Endothelial cell of umbilical vein (primary cell): Measurements from ENCODE around the gene CDT1. TPM values are rescaled to one million over a fixed set of nuclear protein-coding genes. Genes with fewer than 3 reads are reported as not detected.
A peak's percentile ranks its signal among the peaks of the same experiment; 100 is the strongest.

ENCODE experiments used
- Bru-seq: library from RNA; stranded (reverse); fragments of 400-500 nt; gene quantifications from one replicate; lab custom pipeline; 2021; lab: Mats Ljungman, UMichigan
- BruChase-seq, 2 experiments: library from RNA; stranded (reverse); fragments of 400-500 nt; gene quantifications; one replicate each; lab custom pipeline; 2021; lab: Mats Ljungman, UMichigan
- BruUV-seq: library from RNA; stranded (reverse); fragments of 400-500 nt; replicated peaks from 2 replicates; lab custom pipeline; 2021; lab: Mats Ljungman, UMichigan
- CTCF ChIA-PET: fragments of 300-600, 350-600 bp; sonication (Branson Sonifier 250); formaldehyde crosslinking; loops from one replicate; lab custom pipeline; 2021; ENCODE audit warnings: antibody characterized with exemption, inconsistent platforms; lab: Charles Lee
- POLR2A ChIA-PET: fragments of 300-600, 350-600 bp; sonication (Branson Sonifier 250); formaldehyde crosslinking; loops from one replicate; lab custom pipeline; 2021; ENCODE audit warnings: antibody characterized with exemption, inconsistent platforms; lab: Charles Lee
- DNase-seq: peaks from one replicate; pipeline ENCODE4 v3.0.0-alpha.2; 2011; ENCODE audit warnings: low read depth, low spot score
- FAIRE-seq: peaks from 2 replicates; lab custom pipeline; 2011; peaks lifted over from hg19 to GRCh38; lab: Jason Lieb, UNC
- H2AFZ ChIP-seq: 2 replicates; pipeline ENCODE4 v1.6.0; 2012; ENCODE audit warnings: low read depth, low read length, control low read depth, inconsistent platforms
- H3K27ac ChIP-seq: 2 replicates; pipeline ENCODE4 v1.5.1; 2011; ENCODE audit warnings: low read depth, mild to moderate bottlenecking, control low read depth, low read length, moderate library complexity; ENCODE audit not compliant: insufficient read depth
- H3K27me3 ChIP-seq, 2 experiments: 2 replicates each; pipeline versions ENCODE4 v1.6.0 to v1.6.1; 2011; ENCODE audit warnings: low read length in 2 of 2, mixed read lengths in 1 of 2; ENCODE audit not compliant: control insufficient read depth in 2 of 2, insufficient read depth in 2 of 2
- H3K36me3 ChIP-seq, 2 experiments: 2 replicates in 1 of 2; 3 replicates in 1 of 2; pipeline ENCODE4 v1.5.1; 2011; ENCODE audit warnings: low read length in 2 of 2, mild to moderate bottlenecking in 1 of 2, moderate library complexity in 1 of 2; ENCODE audit not compliant: control insufficient read depth in 2 of 2, insufficient read depth in 2 of 2; ENCODE audit errors: extremely low read depth in 1 of 2
- H3K4me1 ChIP-seq: 3 replicates; pipeline ENCODE4 v1.5.1; 2011; ENCODE audit warnings: mild to moderate bottlenecking, low read length; ENCODE audit not compliant: control insufficient read depth, insufficient read depth; ENCODE audit errors: extremely low read depth
- H3K4me2 ChIP-seq: 2 replicates; pipeline ENCODE4 v1.6.1; 2011; ENCODE audit warnings: low read length, control low read depth, mixed read lengths; ENCODE audit not compliant: insufficient read depth
- H3K4me3 ChIP-seq, 3 experiments: fragments of 200-600 bp in 1 of 3; sonication (generic), shearing (Covaris generic) in 1 of 3; replicated peaks in 1 of 3; 2 replicates each; pipeline ENCODE4 v1.5.1; 2011 to 2016; ENCODE audit warnings: control low read depth in 3 of 3, low read length in 3 of 3, mild to moderate bottlenecking in 2 of 3, inconsistent platforms in 1 of 3, low read depth in 1 of 3, moderate library complexity in 1 of 3; ENCODE audit not compliant: insufficient read depth in 1 of 3
- H3K79me2 ChIP-seq: 2 replicates; pipeline ENCODE4 v1.6.0; 2012; ENCODE audit warnings: low read length, inconsistent platforms; ENCODE audit not compliant: control insufficient read depth, insufficient read depth
- H3K9ac ChIP-seq: replicated peaks from 2 replicates; pipeline ENCODE3; 2011; ENCODE audit warnings: low read length, control low read depth; ENCODE audit not compliant: insufficient read depth; ENCODE audit errors: extremely low read depth
- H3K9me1 ChIP-seq: replicated peaks from 3 replicates; pipeline ENCODE4 v1.6.0; 2011; ENCODE audit warnings: mild to moderate bottlenecking, low read length; ENCODE audit not compliant: control insufficient read depth, insufficient read depth; ENCODE audit errors: extremely low read depth
- H3K9me3 ChIP-seq: replicated peaks from 2 replicates; pipeline ENCODE4 v1.5.1; 2012; ENCODE audit warnings: low read length, inconsistent platforms; ENCODE audit not compliant: control insufficient read depth, insufficient read depth
- H4K20me1 ChIP-seq: replicated peaks from 2 replicates; pipeline ENCODE3; 2011; ENCODE audit warnings: mild to moderate bottlenecking, low read length; ENCODE audit not compliant: control insufficient read depth, insufficient read depth; ENCODE audit errors: extremely low read depth
- JUN ChIP-seq: IDR thresholded peaks from 2 replicates; pipeline ENCODE4 v1.6.1; 2011; ENCODE audit warnings: borderline replicate concordance, low read depth; ENCODE audit not compliant: insufficient read length, insufficient read depth
- POLR2A ChIP-seq: IDR thresholded peaks from 2 replicates; pipeline ENCODE4 v1.6.1; 2012; ENCODE audit warnings: low read depth, mild to moderate bottlenecking, control low read depth, low read length
- POLR2AphosphoS5 ChIP-seq: IDR thresholded peaks from 2 replicates; pipeline ENCODE4 v1.6.1; 2012; ENCODE audit warnings: low read depth, mild to moderate bottlenecking, control low read depth, low read length, moderate library complexity; ENCODE audit not compliant: insufficient read depth
- dilution Hi-C: fragments of 300-500 bp; cut with MboI; formaldehyde crosslinking; loops from one replicate; pipeline ENCODE4 v1.15.0; 2019; ENCODE audit warnings: low sequenced_read_pairs; ENCODE audit not compliant: extremely low pct_ligation_motif_present
- intact Hi-C: fragments of 100-400 bp; cut with micrococcal nuclease; formaldehyde crosslinking; loops from one replicate; pipeline ENCODE4 v1.10.0; 2022
- long read RNA-seq: library from polyadenylated mRNA; stranded (forward); transcript quantifications from one replicate; pipeline ENCODE4 v2.0.0, GENCODE V29; 2021
- polyA minus RNA-seq, 3 experiments: library from RNA; depleted of rRNA, polyadenylated mRNA; stranded (reverse); fragments of >200 nt; gene quantifications; 1 replicate in 1 of 3; 2 replicates in 2 of 3; pipeline ENCODE4 v1.2.3, GENCODE V29; 2011
- polyA plus RNA-seq, 4 experiments: library from polyadenylated mRNA; depleted of rRNA in 3 of 4; stranded (reverse) in 3 of 4; unstranded in 1 of 4; fragments of >200 nt; gene quantifications; 2 replicates each; pipeline versions ENCODE4 v1.2.1 to v1.2.3, GENCODE V29; 2011 to 2012; ENCODE audit warnings: missing spikeins in 1 of 4
- total RNA-seq: library from RNA; stranded (reverse); gene quantifications from 2 replicates; pipeline ENCODE4 v1.2.3, GENCODE V29; 2021

CDT1 gene
- total RNA-seq (26.5 and 30.6 TPM in 2 replicates), polyA plus RNA-seq (15.6 and 19.3 TPM in 2 replicates), polyA minus RNA-seq (5.6 and 9.8 TPM in 2 replicates), Bru-seq, nascent RNA (percentile 55 among the genes with signal in this experiment), BruChase-seq, experiment 1, labeled RNA remaining after a 6-hour chase (percentile 79 among the genes with signal in this experiment), BruChase-seq, experiment 2, labeled RNA remaining after a 2-hour chase (percentile 70 among the genes with signal in this experiment)
- 14.3 and 19.4 TPM in 2 replicates for polyA plus RNA-seq (2011; cell fraction: cytosol; rRNA removed)
- polyA plus RNA-seq (2011; cell fraction: nucleus; rRNA removed), result 11.5 and 12.3 TPM in 2 replicates
- polyA plus RNA-seq (2012), result 6.7 and 8.2 TPM in 2 replicates
- 96.4 TPM for polyA minus RNA-seq (2011; cell fraction: cytosol; rRNA and poly(A)+ RNA removed)
- polyA minus RNA-seq (2011; cell fraction: nucleus; rRNA and poly(A)+ RNA removed), result 4.5 and 8.7 TPM in 2 replicates
- long read RNA-seq, transcript CDT1-201 (10 exons, 3,240 nt), result major isoform, 32 of 53 reads
- long read RNA-seq, partial matches to known transcripts, result 16 of 53 reads
- long read RNA-seq, other reads (novel, unspliced or antisense), result 5 of 53 reads

- TF ChIP-seq JUN (no peak), POLR2AphosphoS5 (peak; percentile 96), POLR2A (peak; percentile 82)
- CTCF ChIA-PET, result interaction anchor here (0.7 to 2.1 kb wide), 3 partner anchors 10 to 66 kb away, joined by 3 to 14 read pairs (median 7); partner anchors contain the start of gene PIEZO1
- H3K27me3 ChIP-seq, result no peaks in the 10 kb centered on the region
- no peaks in the 10 kb centered on the region for H3K9me1 ChIP-seq
- H4K20me1 ChIP-seq, result no peaks in the 10 kb centered on the region
- H3K4me2 ChIP-seq, result peak within 1 kb of the TSS; percentile 64
- peaks cover 0 to 4% of the 10 kb centered on the region in 2 experiments for H3K36me3 ChIP-seq
- DNase-seq, result peak; percentile 76
- POLR2A ChIA-PET, result no interaction called here
- H3K9ac ChIP-seq, result peak within 1 kb of the TSS; percentile 79
- peaks cover 22% of the 10 kb centered on the region for H3K79me2 ChIP-seq
- H3K4me3 ChIP-seq, result peak within 1 kb of the TSS; percentile 46 to 49 (median 47)
- intact Hi-C loops (loop anchor here (1.0 kb wide), 2 partner anchors 20 to 66 kb away; no protein-coding TSS in a partner anchor), dilution Hi-C loops (no loop called here)
- BruUV-seq, result no TSS peak
- H3K27ac ChIP-seq, result peak within 1 kb of the TSS; percentile 58
- peak; percentile 79 for FAIRE-seq
- H3K4me1 ChIP-seq, result peaks cover 10% of the 10 kb centered on the region
- H3K9me3 ChIP-seq, result no peaks in the 10 kb centered on the region
- peak within 1 kb of the TSS; percentile 12 for H2AFZ ChIP-seq
Measured at GRCh38 chr16:88803264-88803987, at the start of gene CDT1. TSS of gene CDT1 (plus strand) at chr16:88803789. CDS start at chr16:88803832, 43 bp downstream.
